GM21528 (cell line): ENCODE data around the gene RALA.
A peak's percentile ranks its signal among the peaks of the same experiment; 100 is the strongest.

Experiments used
- ATAC-seq: cut with Tn5 transposase; IDR thresholded peaks from one replicate; pipeline ENCODE4 v1.9.1; 2021; ENCODE audit warnings: mild to moderate bottlenecking, moderate library complexity; ENCODE audit not compliant: unreplicated experiment, low FRiP score

Gene RALA

DNA sequence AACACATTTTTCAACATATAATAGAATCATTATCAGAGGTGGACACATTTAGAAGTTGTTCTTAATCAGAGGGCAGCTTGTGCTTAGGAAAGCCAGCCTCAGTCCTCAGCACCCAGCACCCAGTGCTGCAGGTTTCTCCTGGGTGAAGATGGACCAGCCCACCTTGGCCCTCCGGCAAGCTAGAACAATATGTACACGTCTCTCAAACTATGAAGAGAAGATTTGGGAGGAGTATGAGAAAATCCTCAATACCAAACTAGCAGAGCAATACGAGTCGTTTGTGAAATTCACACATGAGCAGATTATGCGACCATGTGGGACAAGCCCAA is 13.5 kb upstream of the RALA start:
- no peak for ATAC-seq

DNA sequence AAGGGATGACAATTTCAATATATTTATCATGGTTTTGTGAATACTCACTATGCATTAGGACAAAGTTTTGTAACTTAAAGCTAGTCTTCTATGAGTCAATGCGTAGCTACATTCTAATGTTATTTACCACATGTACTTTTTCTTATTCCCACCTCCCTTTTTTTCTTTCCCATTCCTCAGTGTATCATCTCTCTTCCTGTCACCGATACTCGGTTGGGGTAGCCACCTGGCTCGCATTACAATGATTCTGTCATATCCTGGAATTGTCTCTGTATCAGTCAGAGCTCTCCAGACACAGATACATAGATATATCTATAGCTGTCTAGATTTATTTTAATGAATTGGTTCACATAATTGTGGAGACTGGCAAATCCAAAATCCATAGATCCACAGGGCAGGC is 9.8 kb upstream of the RALA start:
- no peak for ATAC-seq

GRCh38 chr7:39614299-39614698 is 9.1 kb upstream of the RALA start:
- no peak for ATAC-seq

- no peak for ATAC-seq
Observed at GRCh38 chr7:39615350-39615975, 7.9 kb upstream of the RALA start.

DNA sequence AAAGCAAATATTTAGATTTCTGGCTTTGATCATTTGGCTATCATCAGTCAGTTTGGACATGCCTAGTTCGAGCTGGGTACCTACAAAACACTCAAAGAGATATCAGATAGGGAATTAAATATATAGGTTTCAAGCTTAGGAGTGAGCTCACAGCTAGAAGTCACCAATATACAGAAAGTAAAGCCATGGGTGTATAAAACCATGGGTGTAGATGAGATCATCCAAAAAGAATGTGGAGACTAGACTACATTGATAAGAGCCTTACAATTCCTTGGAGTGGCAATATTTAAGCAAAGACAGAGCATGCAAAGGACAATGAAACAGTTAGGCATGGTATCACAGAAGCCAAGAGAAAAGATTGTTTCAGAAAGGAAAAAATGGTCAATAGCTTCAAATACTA is 7.2 kb upstream of the RALA start:
- ATAC-seq = no peak

GRCh38 chr7:39617005-39617404 is 6.4 kb upstream of the RALA start:
- no peak for ATAC-seq

DNA sequence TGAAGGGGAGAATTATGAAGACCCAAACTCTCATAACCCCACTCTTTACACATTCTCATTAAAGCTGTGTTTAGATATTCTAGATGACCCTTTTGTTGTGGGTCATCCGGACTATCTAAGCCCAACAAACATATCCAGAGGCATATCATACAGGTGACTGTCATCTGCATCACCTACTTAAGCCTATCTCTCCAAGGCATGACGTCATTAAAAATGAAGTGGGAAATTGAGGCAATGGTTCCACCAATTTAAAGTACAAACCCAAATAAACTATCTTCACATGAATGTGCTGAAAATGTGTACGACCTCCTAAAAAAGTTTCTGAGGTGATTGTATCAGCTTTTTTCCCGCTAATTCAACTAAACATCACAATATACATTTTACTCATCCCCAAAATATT is 4.5 kb upstream of the RALA start:
- no peak for ATAC-seq

- ATAC-seq = no peak
Observed at GRCh38 chr7:39620486-39620885, 2.9 kb upstream of the RALA start.

GRCh38 chr7:39621261-39621660 is 2.1 kb upstream of the RALA start:
- ATAC-seq = no peak

DNA sequence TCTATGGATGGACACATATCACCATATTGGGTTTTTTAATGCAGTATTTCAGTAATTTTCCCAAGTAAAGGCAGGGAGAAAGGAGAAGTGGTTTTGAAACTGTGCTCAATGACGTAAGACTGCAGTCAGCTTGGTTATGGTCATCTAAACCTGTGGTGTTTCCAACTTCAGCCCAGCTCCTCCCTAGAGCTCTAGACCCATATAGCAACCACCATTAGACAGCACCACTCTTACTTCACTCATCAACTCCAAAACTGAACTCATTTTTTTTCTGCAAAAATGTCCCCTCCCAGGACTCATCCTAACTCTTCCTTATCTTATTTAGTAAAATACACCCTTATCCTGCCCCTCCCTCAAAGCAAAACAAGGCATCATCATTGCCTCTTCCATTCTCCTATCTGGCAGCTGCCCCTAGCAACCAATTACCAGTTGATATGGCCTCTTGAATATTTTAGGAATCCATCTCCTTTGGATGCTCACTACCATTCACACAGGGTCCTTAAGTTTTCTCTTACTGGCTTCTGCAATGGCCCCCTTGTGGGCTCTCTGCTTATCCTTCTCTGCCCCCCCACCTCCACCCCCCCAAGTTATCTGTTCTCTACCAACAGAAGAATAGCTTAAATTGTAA is 1.5 kb upstream of the RALA start:
- ATAC-seq = no peak

GRCh38 chr7:39622609-39623008 is 763 bp upstream of the RALA start:
- no peak for ATAC-seq

- peak; percentile 61 for ATAC-seq
Observed at GRCh38 chr7:39623732-39624441, 515 bp downstream of the RALA start.

- no peak for ATAC-seq
Observed at GRCh38 chr7:39624442-39624807, 1.1 kb downstream of the RALA start.

DNA sequence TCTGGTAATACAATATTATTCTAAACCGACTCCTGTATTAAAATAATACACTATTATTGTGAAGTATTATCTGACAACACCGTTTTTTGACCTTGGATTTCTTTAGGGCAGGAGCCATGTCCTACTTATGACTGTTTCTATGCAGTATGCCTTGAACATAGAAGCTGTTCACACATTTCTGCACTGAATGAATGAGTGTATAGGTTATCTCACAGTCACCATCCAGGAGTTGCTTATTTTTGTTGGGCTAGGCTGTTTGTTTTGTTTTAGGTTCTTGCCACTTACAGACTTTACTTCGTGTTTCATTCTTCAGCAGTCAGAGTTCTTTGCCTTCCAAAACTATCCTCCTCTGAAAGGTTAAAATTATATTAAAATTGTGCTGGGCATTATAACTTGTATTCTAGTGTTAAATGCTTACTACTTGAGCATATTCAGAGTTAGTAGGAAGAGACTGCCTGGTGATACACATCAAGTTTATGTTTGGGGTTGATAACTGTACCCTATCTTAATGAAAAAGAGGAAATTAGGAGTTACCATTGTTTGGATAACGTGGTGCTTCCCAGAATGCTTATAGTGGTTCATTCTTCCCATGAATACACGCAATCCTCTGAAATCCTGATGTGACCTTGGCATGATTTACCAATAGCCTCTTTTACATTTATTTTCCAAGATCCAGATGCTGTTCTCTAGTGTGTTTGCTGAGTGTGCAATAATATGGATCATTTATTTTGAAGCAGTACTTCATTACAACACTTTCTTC is 1.7 kb downstream of the RALA start:
- ATAC-seq = no peak

GRCh38 chr7:39631736-39632308 is 8.4 kb downstream of the RALA start:
- ATAC-seq = no peak

GRCh38 chr7:39633563-39634477 is 10.4 kb downstream of the RALA start:
- no peak for ATAC-seq

- ATAC-seq = no peak
Observed at GRCh38 chr7:39634478-39634805, 11.1 kb downstream of the RALA start.

- ATAC-seq = no peak
Observed at GRCh38 chr7:39637400-39637799, 14.0 kb downstream of the RALA start.

DNA sequence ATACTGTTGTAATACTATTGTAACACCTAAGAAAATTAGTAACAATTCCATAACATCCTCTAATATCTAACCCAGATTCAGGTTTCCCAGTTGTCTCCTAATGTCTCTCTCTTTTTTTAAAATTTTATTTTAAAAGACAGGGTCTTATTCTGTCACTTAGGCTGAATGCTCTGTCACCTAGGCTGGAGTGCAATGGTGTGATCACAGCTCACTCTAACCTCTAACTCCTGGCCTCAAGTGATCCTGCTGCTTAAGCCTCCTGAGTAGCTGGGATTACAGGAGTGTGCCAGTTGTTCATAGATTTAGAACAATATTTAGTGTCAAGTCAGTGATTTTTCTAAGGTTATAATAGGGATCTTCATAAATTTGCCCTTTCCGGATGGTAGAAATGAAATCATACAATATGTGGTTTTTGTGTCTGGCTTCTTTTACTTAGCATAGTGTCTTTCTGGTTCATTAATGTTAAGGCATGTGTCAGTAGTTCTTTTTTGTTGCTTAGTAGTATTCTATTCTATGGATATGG is 14.7 kb downstream of the RALA start:
- no peak for ATAC-seq

DNA sequence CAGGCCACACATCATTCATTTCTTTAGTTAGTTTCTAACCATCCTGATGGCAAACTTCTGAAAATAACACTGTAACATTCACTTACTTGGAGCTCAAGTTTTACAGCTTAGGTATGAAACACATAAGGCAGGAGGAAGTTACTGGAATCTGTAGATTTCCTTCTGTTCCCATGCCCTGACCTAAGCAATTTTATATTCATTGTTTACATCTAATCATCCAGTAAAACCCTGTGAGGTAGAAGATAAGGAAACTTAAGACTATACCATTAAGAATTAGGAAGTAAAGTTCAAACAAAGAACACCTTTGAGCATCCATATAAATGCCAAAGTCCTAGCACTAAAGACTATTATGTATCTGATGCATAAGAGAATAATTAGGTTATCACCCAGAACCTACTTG is 19.5 kb downstream of the RALA start:
- ATAC-seq = no peak
